ENCODE results near the gene SSPN.

SSPN gene

GRCh38 chr12:26287671-26288381 lies 92.5 kb downstream of the SSPN start:
- WGBS = 91% methylated on average over 14 of the region's 14 CpGs

GRCh38 chr12:26290565-26290964 lies 95.2 kb downstream of the SSPN start:
- 89% methylated on average over 2 of the region's 2 CpGs for WGBS
- Histone ChIP-seq H3K36me3 (ENCODE audit: insufficient read depth, low read length) (no peaks in the 10 kb centered on the region), H3K4me1 (ENCODE audit: insufficient read depth, low read length) (no peaks in the 10 kb centered on the region), H3K27ac (ENCODE audit: low read depth, low read length) (no peak overlapping the region), H3K4me3 (ENCODE audit: low read length) (no peak overlapping the region), H3K9me3 (ENCODE audit: insufficient read depth, low read depth, low read length) (no peaks in the 10 kb centered on the region), H3K27me3 (ENCODE audit: insufficient read depth, low read length) (no peaks in the 10 kb centered on the region), H3K9ac (ENCODE audit: low read depth, low read length) (no peak overlapping the region)

More at GRCh38 chr12:26287671-26288381, 92.5 kb downstream of the SSPN start:
- H3K9ac ChIP-seq (ENCODE audit: low read depth, low read length) = no peak overlapping the region
- H3K4me3 ChIP-seq (ENCODE audit: low read length) = no peak overlapping the region
- H3K4me1 ChIP-seq (ENCODE audit: insufficient read depth, low read length) = no peaks in the 10 kb centered on the region
- H3K27ac ChIP-seq (ENCODE audit: low read depth, low read length) = no peak overlapping the region
- no peaks in the 10 kb centered on the region for H3K36me3 ChIP-seq (ENCODE audit: insufficient read depth, low read length)
- no peaks in the 10 kb centered on the region for H3K27me3 ChIP-seq (ENCODE audit: insufficient read depth, low read length)
- H3K9me3 ChIP-seq (ENCODE audit: insufficient read depth, low read depth, low read length) = no peaks in the 10 kb centered on the region

- H3K4me1 ChIP-seq (ENCODE audit: insufficient read depth, low read length) = no peaks in the 10 kb centered on the region
- H3K36me3 ChIP-seq (ENCODE audit: insufficient read depth, low read length) = no peaks in the 10 kb centered on the region
- no peak overlapping the region for H3K27ac ChIP-seq (ENCODE audit: low read depth, low read length)
- no peak overlapping the region for H3K4me3 ChIP-seq (ENCODE audit: low read length)
- 100% methylated on average over 1 of the region's 1 CpG for WGBS
- no peaks in the 10 kb centered on the region for H3K27me3 ChIP-seq (ENCODE audit: insufficient read depth, low read length)
- H3K9ac ChIP-seq (ENCODE audit: low read depth, low read length) = no peak overlapping the region
- H3K9me3 ChIP-seq (ENCODE audit: insufficient read depth, low read depth, low read length) = no peaks in the 10 kb centered on the region
These were observed 97.2 kb downstream of the SSPN start for GRCh38 chr12:26292596-26292995.

- Histone ChIP-seq H3K9ac (ENCODE audit: low read depth, low read length) (no peak overlapping the region), H3K4me3 (ENCODE audit: low read length) (no peak overlapping the region), H3K27me3 (ENCODE audit: insufficient read depth, low read length) (no peaks in the 10 kb centered on the region), H3K27ac (ENCODE audit: low read depth, low read length) (no peak overlapping the region), H3K4me1 (ENCODE audit: insufficient read depth, low read length) (no peaks in the 10 kb centered on the region), H3K9me3 (ENCODE audit: insufficient read depth, low read depth, low read length) (no peaks in the 10 kb centered on the region), H3K36me3 (ENCODE audit: insufficient read depth, low read length) (no peaks in the 10 kb centered on the region)
- WGBS = 87% methylated on average over 2 of the region's 2 CpGs
These were observed 98.2 kb downstream of the SSPN start for GRCh38 chr12:26293612-26294011.

GRCh38 chr12:26295001-26295400 lies 99.6 kb downstream of the SSPN start:
- Histone ChIP-seq H3K9me3 (ENCODE audit: insufficient read depth, low read depth, low read length) (no peaks in the 10 kb centered on the region), H3K36me3 (ENCODE audit: insufficient read depth, low read length) (no peaks in the 10 kb centered on the region), H3K4me3 (ENCODE audit: low read length) (no peak overlapping the region), H3K27ac (ENCODE audit: low read depth, low read length) (no peak overlapping the region), H3K9ac (ENCODE audit: low read depth, low read length) (no peak overlapping the region), H3K27me3 (ENCODE audit: insufficient read depth, low read length) (no peaks in the 10 kb centered on the region), H3K4me1 (ENCODE audit: insufficient read depth, low read length) (no peaks in the 10 kb centered on the region)
- 93% methylated on average over 4 of the region's 4 CpGs for WGBS

GRCh38 chr12:26297396-26298070 lies 102.2 kb downstream of the SSPN start:
- no peaks in the 10 kb centered on the region for H3K27me3 ChIP-seq (ENCODE audit: insufficient read depth, low read length)

GRCh38 chr12:26298785-26299621 lies 103.6 kb downstream of the SSPN start:
- H3K9ac ChIP-seq (ENCODE audit: low read depth, low read length) = no peak overlapping the region
- H3K36me3 ChIP-seq (ENCODE audit: insufficient read depth, low read length) = no peaks in the 10 kb centered on the region
- H3K27me3 ChIP-seq (ENCODE audit: insufficient read depth, low read length) = no peaks in the 10 kb centered on the region
- no peaks in the 10 kb centered on the region for H3K4me1 ChIP-seq (ENCODE audit: insufficient read depth, low read length)
- H3K9me3 ChIP-seq (ENCODE audit: insufficient read depth, low read depth, low read length) = no peaks in the 10 kb centered on the region
- no peak overlapping the region for H3K4me3 ChIP-seq (ENCODE audit: low read length)
- 85% methylated on average over 6 of the region's 6 CpGs for whole genome bisulfite sequencing
- H3K27ac ChIP-seq (ENCODE audit: low read depth, low read length) = no peak overlapping the region

More at GRCh38 chr12:26297396-26298070, 102.2 kb downstream of the SSPN start:
- Histone ChIP-seq H3K27ac (ENCODE audit: low read depth, low read length) (no peak overlapping the region), H3K4me1 (ENCODE audit: insufficient read depth, low read length) (no peaks in the 10 kb centered on the region), H3K36me3 (ENCODE audit: insufficient read depth, low read length) (no peaks in the 10 kb centered on the region), H3K9me3 (ENCODE audit: insufficient read depth, low read depth, low read length) (no peaks in the 10 kb centered on the region), H3K4me3 (ENCODE audit: low read length) (no peak overlapping the region), H3K9ac (ENCODE audit: low read depth, low read length) (no peak overlapping the region)
- WGBS = 84% methylated on average over 6 of the region's 8 CpGs

- no peaks in the 10 kb centered on the region for H3K27me3 ChIP-seq (ENCODE audit: insufficient read depth, low read length)
- no peaks in the 10 kb centered on the region for H3K9me3 ChIP-seq (ENCODE audit: insufficient read depth, low read depth, low read length)
- 90% methylated on average over 1 of the region's 1 CpG for WGBS
- H3K27ac ChIP-seq (ENCODE audit: low read depth, low read length) = no peak overlapping the region
- H3K4me1 ChIP-seq (ENCODE audit: insufficient read depth, low read length) = no peaks in the 10 kb centered on the region
- H3K36me3 ChIP-seq (ENCODE audit: insufficient read depth, low read length) = no peaks in the 10 kb centered on the region
- no peak overlapping the region for H3K4me3 ChIP-seq (ENCODE audit: low read length)
- no peak overlapping the region for H3K9ac ChIP-seq (ENCODE audit: low read depth, low read length)
These were observed 104.4 kb downstream of the SSPN start for GRCh38 chr12:26299751-26300150.
